ENCODE results near the gene AP5Z1. TPM values are rescaled to one million over a fixed set of nuclear protein-coding genes. Genes with fewer than 3 reads are reported as not detected.

The AP5Z1 gene
- polyA plus RNA-seq, 1 of the 3 experiments (the other 2 are of a cell fraction), result 29.5 TPM

GRCh38 chr7:4787947-4788626 is 12.7 kb downstream of the AP5Z1 start:
- Histone ChIP-seq H4K20me1 (ENCODE audit: insufficient read depth) (peaks cover 1% of the 10 kb centered on the region; the same call in 1 of the 2 replicates), H3K9me2 (no peaks in the 10 kb centered on the region), H3K9ac (no peak overlapping the region), H3K79me2 (ENCODE audit: insufficient read depth) (no peaks in the 10 kb centered on the region), H3K27me3 (ENCODE audit: insufficient read depth) (no peaks in the 10 kb centered on the region), H3K4me1 (ENCODE audit: control insufficient read depth in 1 of 2, insufficient read depth in 2 of 2, low read depth in 1 of 2, low read length in 1 of 2) (no peaks in the 10 kb centered on the region), H2AFZ (ENCODE audit: low read depth) (no peak overlapping the region), H3K27ac (ENCODE audit: low read depth in 2 of 2, low read length in 1 of 2) (no peak overlapping the region), H3K36me3 (replicated peaks in 1 of 2; ENCODE audit: control insufficient read depth in 1 of 2, insufficient read depth in 2 of 2, low read length in 1 of 2) (peaks cover 26 to 86% of the 10 kb centered on the region in 2 experiments), H3K9me3 (no peaks in the 10 kb centered on the region), H3F3A (replicated peaks; ENCODE audit: insufficient read depth) (no peaks in the 10 kb centered on the region), H3K4me2 (no peak overlapping the region), H3K4me3 (ENCODE audit: low read depth in 2 of 2, low read length in 1 of 2) (no peak overlapping the region)
- no peak for TF ChIP-seq TAF1 (IDR thresholded peaks at IDR 0.05; ENCODE audit: borderline replicate concordance, low read depth, low read length)
- TF ChIP-seq FOSL2 (IDR thresholded peaks at IDR 0.05; ENCODE audit: borderline replicate concordance, low read depth), result no peak
- TF ChIP-seq PBX3 (IDR thresholded peaks at IDR 0.05), result no peak
- no peak for TF ChIP-seq CHD2 (IDR thresholded peaks at IDR 0.05; ENCODE audit: low read length, partially characterized antibody)
- no peak for TF ChIP-seq NRF1 (IDR thresholded peaks at IDR 0.05; ENCODE audit: low read depth, low read length)
- TF ChIP-seq USF2 (IDR thresholded peaks at IDR 0.05; ENCODE audit: borderline replicate concordance, low read depth, low read length), result no peak
- TF ChIP-seq TEAD4 (IDR thresholded peaks at IDR 0.05; ENCODE audit: borderline replicate concordance, insufficient read depth), result no peak
- no peak for TF ChIP-seq RCOR1 (IDR thresholded peaks at IDR 0.05; ENCODE audit: low read length)
- TF ChIP-seq, protein P1, sequence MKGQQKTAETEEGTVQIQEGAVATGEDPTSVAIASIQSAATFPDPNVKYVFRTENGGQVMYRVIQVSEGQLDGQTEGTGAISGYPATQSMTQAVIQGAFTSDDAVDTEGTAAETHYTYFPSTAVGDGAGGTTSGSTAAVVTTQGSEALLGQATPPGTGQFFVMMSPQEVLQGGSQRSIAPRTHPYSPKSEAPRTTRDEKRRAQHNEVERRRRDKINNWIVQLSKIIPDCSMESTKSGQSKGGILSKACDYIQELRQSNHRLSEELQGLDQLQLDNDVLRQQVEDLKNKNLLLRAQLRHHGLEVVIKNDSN (IDR thresholded peaks at IDR 0.05; ENCODE audit: borderline replicate concordance, low read depth), result no peak
- TF ChIP-seq JUND (IDR thresholded peaks at IDR 0.05), result no peak
- TF ChIP-seq SMC3 (IDR thresholded peaks at IDR 0.05; ENCODE audit: low read depth, low read length), result no peak
- no peak for TF ChIP-seq IRF3 (IDR thresholded peaks at IDR 0.05; ENCODE audit: low read depth, low read length)
- DNase-seq, result no peak
- ChIA-PET POLR2A (interaction anchor here (1.5 to 1.8 kb wide), 2 partner anchors 10 to 13 kb away, joined by 3 to 9 read pairs; partner anchors contain the start of gene AP5Z1), CTCF (interaction anchor here (1.4 to 9.2 kb wide), 3 partner anchors 11 to 95 kb away, joined by 4 to 63 read pairs (median 31); partner anchors contain the start of genes AP5Z1 and RADIL)
- WGBS (ENCODE audit: low lambda C conversion rate), result 95% methylated on average over 18 of the region's 23 CpGs

Data from SK-N-SH (cell line).